Choroid plexus epithelial cell (primary cell): ENCODE results near the gene NTM.

Experiments used
- DNase-seq: peaks from one replicate; pipeline ENCODE4 v3.0.0-alpha.2; 2010; ENCODE audit warnings: low read depth
- H3K4me3 ChIP-seq: 2 replicates; pipeline ENCODE4 v1.5.1; 2011; ENCODE audit warnings: low read depth, mild to moderate bottlenecking, control low read depth, low read length, moderate library complexity
- CTCF ChIP-seq: conservative IDR thresholded peaks from 2 replicates; pipeline ENCODE4 v1.5.1; 2011; ENCODE audit warnings: low read depth, mild to moderate bottlenecking, control low read depth, inconsistent platforms, low read length, moderate library complexity

Gene NTM

GRCh38 chr11:132187814-132188213 lies 817.4 kb downstream of the NTM start:
- TF ChIP-seq CTCF: no peak
- no peak overlapping the region for H3K4me3 ChIP-seq
- DNase-seq: peak; percentile 8

- no peak for TF ChIP-seq CTCF
Measured at GRCh38 chr11:132196928-132197327, 826.5 kb downstream of the NTM start.

GRCh38 chr11:132200353-132200936 lies 830.0 kb downstream of the NTM start:
- H3K4me3 ChIP-seq: no peak overlapping the region
- DNase-seq: no peak
- no peak for TF ChIP-seq CTCF

More at GRCh38 chr11:132196928-132197327, 826.5 kb downstream of the NTM start:
- H3K4me3 ChIP-seq: no peak overlapping the region
- DNase-seq: no peak

GRCh38 chr11:132202621-132203020 lies 832.2 kb downstream of the NTM start:
- peak; percentile 14 for DNase-seq
- no peak for TF ChIP-seq CTCF
- no peak overlapping the region for H3K4me3 ChIP-seq

- TF ChIP-seq CTCF: no peak
- no peak overlapping the region for H3K4me3 ChIP-seq
- DNase-seq: no peak
Measured at GRCh38 chr11:132205006-132205405, 834.6 kb downstream of the NTM start.

- DNase-seq: no peak
- H3K4me3 ChIP-seq: no peak overlapping the region
- TF ChIP-seq CTCF: no peak
Measured at GRCh38 chr11:132205496-132205895, 835.1 kb downstream of the NTM start.

GRCh38 chr11:132206993-132207392 lies 836.6 kb downstream of the NTM start:
- TF ChIP-seq CTCF: no peak
- DNase-seq: no peak
- no peak overlapping the region for H3K4me3 ChIP-seq
